GM18951 (cell line): ENCODE measurements around the gene ARHGAP25.
"Not testable (repeated sequence)": the region's sequence is repeated elsewhere in the genome, so short reads cannot be mapped to it uniquely, and the experiment has no call there.

Experiments used
- POLR2A ChIP-seq: IDR thresholded peaks from 4 replicates; pipeline ENCODE4 v1.6.1; 2011; ENCODE audit warnings: mild to moderate bottlenecking; ENCODE audit not compliant: insufficient read length, insufficient read depth; ENCODE audit errors: extremely low read depth
- in situ Hi-C: fragments of 300-500 bp; cut with MboI; formaldehyde crosslinking; loops from one replicate; pipeline ENCODE4 v1.12.0; 2022; ENCODE audit warnings: low sequenced_read_pairs, mixed read lengths, inconsistent platforms; ENCODE audit not compliant: unreplicated experiment

Gene ARHGAP25

DNA sequence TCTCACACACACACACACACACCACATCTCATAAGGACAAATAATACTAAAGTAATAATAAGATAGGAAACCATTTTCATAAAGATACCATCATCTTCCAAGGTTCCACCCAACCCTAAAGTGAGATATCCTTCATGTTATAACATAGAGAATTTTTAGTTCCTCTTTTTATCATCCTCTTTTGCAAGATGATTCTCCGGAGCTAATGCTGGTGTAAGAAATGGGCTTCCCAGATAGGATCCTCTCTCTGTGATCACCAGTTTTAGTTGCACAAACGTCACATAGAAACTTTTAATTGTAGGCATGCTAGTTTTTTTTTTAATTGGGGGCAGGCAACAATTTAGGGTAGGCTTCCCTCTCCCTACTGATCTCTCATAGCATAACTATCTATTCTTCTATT is 49.6 kb downstream of the ARHGAP25 start:
- TF ChIP-seq POLR2A = no peak
- in situ Hi-C loops = no loop called here

DNA sequence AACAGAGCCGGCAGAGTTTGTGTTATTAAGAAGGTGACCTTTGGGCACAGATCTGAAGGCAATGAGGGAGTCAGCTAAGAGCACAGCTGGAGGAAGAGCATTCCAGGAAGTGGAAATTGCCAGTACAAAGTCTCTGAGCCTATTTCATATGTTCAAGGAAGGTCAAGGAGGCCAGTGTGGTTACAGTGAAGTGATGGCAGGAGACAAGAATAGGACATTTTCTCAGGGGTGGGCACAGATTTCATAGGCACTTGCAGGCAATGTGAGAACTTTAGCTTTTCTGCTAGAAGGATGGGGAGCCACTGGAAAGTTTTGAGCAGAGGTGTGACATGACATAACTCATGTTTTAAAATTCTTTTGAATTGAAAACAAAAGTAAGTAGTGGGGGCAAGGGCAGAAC is 50.3 kb downstream of the ARHGAP25 start:
- in situ Hi-C loops = no loop called here
- no peak for TF ChIP-seq POLR2A

DNA sequence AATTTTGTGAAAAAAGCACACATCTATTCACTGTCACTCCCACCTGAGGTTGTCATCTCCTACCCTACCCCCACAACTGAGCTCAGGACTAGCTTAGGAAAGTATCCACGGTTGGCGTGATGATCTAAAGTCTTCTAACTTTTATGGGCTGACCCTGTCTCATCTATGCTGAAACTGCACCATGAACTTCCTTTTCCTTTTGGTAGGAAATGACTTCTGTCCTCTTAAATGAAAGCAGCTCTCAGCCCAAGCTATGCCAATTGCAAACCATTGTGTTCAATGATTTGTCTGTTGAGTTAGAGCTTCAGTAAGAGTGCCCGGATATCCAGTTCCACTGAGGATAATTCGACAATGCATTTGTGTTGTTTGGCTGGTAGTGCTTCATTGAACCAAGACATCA is 52.7 kb downstream of the ARHGAP25 start:
- in situ Hi-C loops = no loop called here
- TF ChIP-seq POLR2A = no peak

DNA sequence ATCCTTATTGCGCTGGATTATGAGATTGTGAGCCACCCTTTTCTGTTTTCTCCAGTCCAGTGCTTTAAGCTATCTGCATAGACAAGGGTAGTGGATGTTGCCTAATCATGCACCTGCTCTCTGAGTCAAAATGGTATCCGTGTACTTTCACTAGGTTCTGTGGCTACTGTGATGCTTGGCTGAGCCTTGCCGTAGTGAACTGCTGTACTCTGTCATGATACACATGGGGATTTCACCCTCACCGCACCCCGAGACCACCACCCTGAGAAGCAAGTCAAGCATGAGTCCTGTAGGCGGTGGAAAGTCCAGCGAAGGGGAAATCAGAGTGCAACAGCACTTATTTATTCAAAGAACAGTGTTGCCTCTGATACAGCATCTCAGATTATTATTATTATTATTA is 55.0 kb downstream of the ARHGAP25 start:
- no peak for TF ChIP-seq POLR2A
- in situ Hi-C loops = no loop called here

DNA sequence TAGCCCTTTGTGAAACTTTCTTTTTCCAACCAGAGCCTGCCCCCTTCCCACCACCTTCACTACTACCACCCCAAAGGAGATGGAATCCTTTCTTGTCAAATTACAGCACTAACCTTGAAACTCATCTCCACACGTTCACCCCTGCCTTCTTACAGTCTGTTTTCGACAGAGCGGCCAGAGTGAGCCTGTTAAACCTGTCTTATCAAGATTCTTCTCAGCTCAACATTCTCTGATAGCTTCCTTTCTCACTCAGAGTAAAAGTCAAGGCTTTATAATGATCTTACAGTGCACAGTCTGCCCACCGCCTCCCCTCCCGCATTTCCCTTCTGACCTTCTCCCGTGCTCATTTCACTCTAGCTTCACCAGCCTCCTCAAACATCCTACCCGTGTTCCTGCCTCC is 56.0 kb downstream of the ARHGAP25 start:
- no peak for TF ChIP-seq POLR2A
- in situ Hi-C loops = no loop called here

DNA sequence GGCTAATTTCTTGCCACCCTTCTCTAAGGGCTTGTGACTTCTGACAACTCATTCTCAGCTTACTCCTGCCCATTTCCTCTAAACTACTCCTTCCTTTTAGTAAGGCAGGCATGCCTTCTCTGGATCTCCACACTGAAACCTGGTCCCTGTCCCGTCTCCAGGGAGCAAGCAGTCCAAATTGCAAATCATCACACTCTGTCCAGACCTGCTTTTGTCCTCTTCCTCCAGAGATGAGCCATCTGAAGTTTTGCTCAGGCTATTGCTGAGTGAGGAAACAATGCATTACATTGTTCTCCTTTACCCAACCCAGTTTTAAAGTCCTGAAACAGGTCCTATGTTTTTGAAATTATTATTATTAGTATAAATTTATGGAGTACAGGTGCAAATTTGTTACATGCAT is 57.3 kb downstream of the ARHGAP25 start:
- in situ Hi-C loops = no loop called here

DNA sequence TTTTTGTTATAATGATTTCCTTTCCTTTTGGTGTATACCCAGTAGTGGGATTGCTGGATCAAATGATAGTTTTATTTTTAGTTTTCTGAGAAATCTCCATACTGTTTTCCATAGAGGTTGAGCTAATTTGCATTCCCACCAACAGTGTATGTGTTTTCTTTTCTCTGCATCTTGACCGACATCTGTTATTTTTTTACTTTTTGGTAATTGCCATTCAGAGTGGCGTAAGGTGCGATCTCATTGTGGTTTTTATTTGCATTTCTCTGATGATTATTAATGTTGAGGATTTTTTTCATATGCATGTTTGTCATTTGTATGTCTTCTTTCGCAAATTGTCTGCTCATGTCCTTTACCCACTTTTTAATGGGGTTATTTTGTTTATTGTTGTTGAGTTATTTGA is 58.1 kb downstream of the ARHGAP25 start:
- TF ChIP-seq POLR2A = no peak
- in situ Hi-C loops = no loop called here

More for the DNA sequence above, 57.3 kb downstream of the ARHGAP25 start:
- TF ChIP-seq POLR2A = no peak

DNA sequence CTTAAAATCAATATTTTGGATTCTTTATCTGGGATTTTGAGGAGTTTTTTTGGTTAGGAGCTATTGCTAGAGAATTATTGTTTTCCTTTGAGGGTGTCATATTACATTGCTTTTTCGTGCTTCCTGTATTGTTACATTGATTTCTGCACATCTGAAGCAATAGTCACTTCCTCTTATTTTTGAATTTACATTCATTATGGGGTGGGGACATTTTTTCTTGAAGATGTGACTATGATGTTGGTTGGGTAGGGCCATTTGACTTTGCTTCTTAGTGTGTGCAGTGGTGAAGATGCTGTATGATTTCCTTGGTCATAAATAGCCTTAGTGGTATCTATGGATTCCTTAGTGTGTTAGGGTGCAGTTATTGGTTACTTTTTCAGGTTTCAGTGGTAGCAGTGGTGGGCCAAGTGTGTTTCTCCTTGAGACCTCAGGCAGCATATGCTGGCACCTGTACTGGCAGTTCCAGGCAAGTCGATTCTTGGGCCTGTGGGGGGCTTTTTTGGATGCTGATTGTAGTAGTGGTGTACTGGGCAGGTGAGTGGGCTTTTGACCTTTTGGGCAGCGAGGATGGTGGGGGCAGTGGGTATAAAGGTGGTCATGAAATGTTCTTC is 61.8 kb downstream of the ARHGAP25 start:
- no peak for TF ChIP-seq POLR2A
- in situ Hi-C loops = no loop called here

DNA sequence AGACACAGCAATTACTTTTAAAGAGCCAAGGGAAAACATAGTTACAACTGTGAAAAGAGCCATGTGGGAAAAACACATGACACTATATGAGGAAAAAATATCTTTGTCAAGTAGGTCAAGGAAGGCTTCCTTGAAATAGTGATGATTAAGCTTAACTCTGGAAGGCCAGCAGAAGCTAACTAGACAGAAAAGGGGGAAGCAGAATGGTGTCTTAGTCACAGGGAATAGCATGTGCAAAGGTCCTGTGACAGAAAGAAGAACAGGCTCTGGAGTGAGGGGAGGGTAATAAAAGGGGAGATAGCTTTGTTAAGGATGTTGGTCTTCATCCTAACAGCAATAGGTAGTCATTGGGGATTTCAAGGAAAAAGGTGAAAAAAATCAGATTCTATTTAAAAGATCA is 64.0 kb downstream of the ARHGAP25 start:
- in situ Hi-C loops = no loop called here

DNA sequence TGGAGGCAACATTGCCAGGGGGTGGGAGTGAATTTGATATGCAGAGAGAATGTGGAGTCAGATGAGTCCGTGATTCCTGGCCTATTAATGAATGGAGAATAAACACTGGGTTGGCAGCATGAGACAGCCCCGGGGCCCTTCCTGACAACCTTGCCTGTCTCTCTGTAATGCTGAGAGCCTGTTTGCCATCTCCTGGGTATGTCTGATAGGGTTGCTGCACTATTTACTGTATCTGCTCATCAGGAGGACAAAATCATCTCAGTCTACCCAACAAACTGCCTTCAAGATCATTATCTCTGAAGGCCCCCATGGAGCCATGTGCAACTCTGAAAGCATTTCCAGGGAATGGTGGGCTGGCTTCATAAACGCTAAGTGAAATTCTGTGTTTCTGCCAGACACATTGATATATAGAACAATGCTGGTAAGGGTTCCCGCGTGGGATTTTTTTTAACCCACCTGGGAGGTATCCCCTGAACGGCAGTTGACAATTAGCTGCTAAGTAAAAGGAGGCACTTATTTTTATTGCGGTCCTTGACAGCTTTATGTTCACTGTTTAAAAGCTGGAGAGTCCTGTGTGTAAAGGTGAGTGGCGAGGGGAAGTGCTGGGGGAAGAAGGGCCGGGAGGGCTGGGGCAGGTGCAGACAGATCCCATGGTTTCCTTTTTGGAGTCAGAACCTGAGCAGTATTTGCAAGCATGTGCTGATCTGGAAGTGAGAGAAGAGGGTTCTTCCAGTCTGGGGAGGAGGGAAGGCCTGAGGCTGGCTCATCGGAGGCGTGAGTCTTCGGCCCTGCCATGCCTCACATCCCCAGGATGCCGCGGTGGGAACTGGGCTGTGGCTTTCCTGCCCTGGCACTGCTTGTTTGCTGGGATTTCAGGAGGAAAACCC is 64.8 kb downstream of the ARHGAP25 start:
- TF ChIP-seq POLR2A = no peak

More for the DNA sequence above, 64.0 kb downstream of the ARHGAP25 start:
- TF ChIP-seq POLR2A = no peak

DNA sequence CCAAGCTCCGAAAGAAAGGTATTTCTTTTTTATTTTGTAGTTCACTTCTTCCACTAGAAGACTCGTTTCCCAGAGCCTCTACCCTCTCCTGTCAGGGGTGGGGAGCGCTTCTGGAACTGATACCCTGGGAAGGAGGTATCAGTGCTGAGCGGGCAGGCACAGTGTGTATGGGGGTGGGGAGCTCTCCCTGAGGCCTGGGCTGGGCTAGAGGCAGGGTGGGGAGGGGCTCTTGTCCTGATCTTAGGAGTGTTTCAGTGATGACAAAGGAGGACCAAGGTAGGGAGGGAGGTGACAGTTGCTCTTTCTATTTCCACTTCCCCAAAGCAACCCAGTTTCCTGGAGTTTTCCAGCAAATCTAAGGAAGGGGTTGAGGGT is 65.4 kb downstream of the ARHGAP25 start:
- in situ Hi-C loops = no loop called here
- TF ChIP-seq POLR2A = no peak

More for the DNA sequence above, 64.8 kb downstream of the ARHGAP25 start:
- in situ Hi-C loops = no loop called here

DNA sequence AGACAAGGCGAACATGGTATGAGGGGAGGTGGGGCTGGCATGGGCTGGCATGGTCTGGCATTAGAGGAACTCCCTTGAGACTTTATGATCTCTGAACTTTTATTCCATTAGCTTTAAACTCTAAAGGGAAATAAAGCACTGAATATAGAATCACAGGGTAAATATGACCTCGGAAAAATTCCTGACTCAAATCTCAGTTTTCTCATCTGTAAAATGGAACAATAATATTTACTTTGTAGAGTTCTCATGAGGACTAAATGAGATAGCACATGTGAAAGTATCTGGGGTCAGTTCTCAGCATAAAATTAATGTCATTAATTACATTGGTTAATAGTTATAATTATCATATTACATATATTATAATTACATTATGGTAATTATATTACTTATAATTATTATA is 65.9 kb downstream of the ARHGAP25 start:
- no peak for TF ChIP-seq POLR2A
- in situ Hi-C loops = no loop called here

DNA sequence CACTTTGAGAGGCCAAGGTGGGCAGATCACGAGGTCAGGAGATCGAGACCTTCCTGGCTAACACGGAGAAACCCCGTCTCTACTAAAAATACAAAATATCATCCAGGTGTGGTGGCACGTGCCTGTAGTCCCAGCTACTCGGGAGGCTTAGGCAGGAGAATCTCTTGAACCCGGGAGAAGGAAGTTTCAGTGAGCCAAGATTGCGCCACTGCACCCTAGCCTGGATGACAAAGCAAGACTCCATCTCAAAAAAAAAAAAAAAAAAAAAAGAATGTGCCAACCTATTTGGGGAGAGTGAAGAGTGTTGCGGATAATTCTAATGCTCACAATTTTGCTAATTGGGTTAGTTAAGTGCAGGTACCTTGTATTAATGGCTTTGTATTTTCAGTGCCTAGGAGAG is 67.5 kb downstream of the ARHGAP25 start:
- in situ Hi-C loops = not testable (repeated sequence)

DNA sequence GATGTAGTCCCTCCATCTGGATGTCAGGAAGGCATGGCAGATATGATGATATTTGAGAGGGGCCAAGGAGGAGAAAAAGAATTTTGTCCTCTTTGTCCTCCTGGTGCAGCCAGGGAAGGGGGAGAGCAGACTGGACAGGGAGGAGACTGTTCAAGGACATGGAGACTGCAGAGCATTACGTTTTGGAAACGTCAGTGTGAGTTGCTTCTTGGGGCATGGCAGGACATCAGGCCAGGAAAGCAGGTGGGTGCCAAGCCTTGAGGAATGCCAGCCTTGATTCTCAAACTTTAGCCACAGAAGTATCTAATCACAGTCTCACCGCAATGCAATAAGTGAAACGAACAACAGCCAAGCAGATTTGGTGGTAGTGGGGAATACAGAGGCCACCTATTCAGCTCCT is 70.4 kb downstream of the ARHGAP25 start:
- in situ Hi-C loops = no loop called here
- TF ChIP-seq POLR2A = no peak

DNA sequence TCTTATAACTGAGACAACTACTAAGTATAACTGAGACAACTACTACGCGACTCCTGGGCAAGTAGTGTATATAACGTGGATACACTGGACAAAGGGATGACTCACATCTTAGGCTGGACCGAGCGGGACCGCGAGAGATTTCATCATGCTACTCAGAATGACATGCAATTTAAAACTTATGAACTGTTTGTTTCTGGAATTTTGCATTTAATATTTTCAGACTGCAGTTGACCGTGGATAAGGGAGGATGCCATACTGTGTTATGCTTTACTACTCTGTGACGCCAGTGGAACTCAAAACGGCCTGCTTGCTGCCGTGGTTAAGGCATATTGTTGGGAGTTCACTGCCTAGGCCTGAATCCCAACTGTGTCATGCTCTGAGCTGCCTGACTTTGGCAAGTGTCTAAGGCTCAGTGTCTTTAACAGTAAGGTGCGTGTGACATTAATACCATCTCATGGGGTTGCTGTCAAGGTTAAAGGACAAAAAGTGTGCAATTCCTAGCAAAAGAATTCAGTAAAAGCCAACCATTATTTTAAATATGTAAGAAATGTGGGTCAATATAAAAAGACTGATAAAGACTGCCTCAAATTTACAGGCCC is 72.0 kb downstream of the ARHGAP25 start:
- in situ Hi-C loops = no loop called here
- TF ChIP-seq POLR2A = no peak
